Suprapubic skin (tissue), 4 donors: ENCODE measurements around the gene TCP10L. TPM values are rescaled to one million over a fixed set of nuclear protein-coding genes. Genes with fewer than 3 reads are reported as not detected.
A peak's percentile ranks its signal among the peaks of the same experiment; 100 is the strongest.
"Not testable (repeated sequence)": the region's sequence is repeated elsewhere in the genome, so short reads cannot be mapped to it uniquely, and the experiment has no call there.

Experiments used
- DNase-seq, 2 donors: peaks; one replicate each; pipeline ENCODE4 v3.0.0-alpha.2; 2019; ENCODE audit warnings: low spot score in 2 of 2
- H3K27ac ChIP-seq: fragments of 200-600 bp; sonication (generic); one replicate; pipeline ENCODE4 v1.5.1; 2019
- H3K27me3 ChIP-seq: fragments of 200-600 bp; sonication (generic); one replicate; pipeline ENCODE4 v1.5.1; 2019
- H3K36me3 ChIP-seq: fragments of 200-600 bp; sonication (generic); one replicate; pipeline ENCODE4 v1.5.1; 2019
- H3K4me1 ChIP-seq: fragments of 200-600 bp; sonication (generic); one replicate; pipeline ENCODE4 v1.5.1; 2019
- H3K4me3 ChIP-seq: fragments of 200-600 bp; sonication (generic); one replicate; pipeline ENCODE4 v1.5.1; 2019; ENCODE audit warnings: mild to moderate bottlenecking
- H3K9me3 ChIP-seq: fragments of 200-600 bp; sonication (generic); one replicate; pipeline ENCODE4 v1.5.1; 2019
- CTCF ChIP-seq, 2 donors: fragments of 200-600 bp in 1 of 2; fragments of 450-650 bp in 1 of 2; sonication (generic) in 1 of 2; IDR thresholded peaks; one replicate each; pipeline ENCODE4 v1.5.1; 2016 to 2019; ENCODE audit warnings: antibody characterized with exemption in 2 of 2, mild to moderate bottlenecking in 1 of 2, moderate library complexity in 1 of 2
- EP300 ChIP-seq: sonication (generic); formaldehyde crosslinking; IDR thresholded peaks from one replicate; pipeline ENCODE4 v1.6.1; 2017; ENCODE audit warnings: antibody characterized with exemption
- POLR2A ChIP-seq, 2 donors: fragments of 450-650 bp; IDR thresholded peaks; one replicate each; pipeline ENCODE4 v1.6.1; 2017; ENCODE audit warnings: antibody characterized with exemption in 2 of 2, mild to moderate bottlenecking in 2 of 2, moderate library complexity in 2 of 2
- POLR2AphosphoS5 ChIP-seq, 3 donors: sonication (generic); formaldehyde crosslinking; IDR thresholded peaks; one replicate each; pipeline ENCODE4 v1.6.1; 2017; ENCODE audit warnings: antibody characterized with exemption in 3 of 3
- WGBS: methylation state at CpG from one replicate; pipeline ENCODE4 v1.1.5; 2018; 5-methylcytosine and 5-hydroxymethylcytosine counted together
- total RNA-seq, 4 donors: library from RNA; depleted of rRNA; stranded (reverse); fragments of >200 nt; gene quantifications; one replicate each; pipeline ENCODE4 v1.1.0, GENCODE V29; 2016

TCP10L gene
- total RNA-seq, 4 donors from 2014 or later = 2.2 TPM; not detected in 3

- H3K4me1 ChIP-seq = no peaks in the 10 kb centered on the region
- H3K9me3 ChIP-seq = no peaks in the 10 kb centered on the region
- TF ChIP-seq POLR2A (IDR thresholded peaks at IDR 0.05) (no peak), EP300 (no peak), POLR2AphosphoS5 (IDR thresholded peaks at IDR 0.05) (no peak), CTCF (IDR thresholded peaks at IDR 0.05) (no peak)
- H3K4me3 ChIP-seq = no peak overlapping the region
- H3K27ac ChIP-seq = no peak overlapping the region
- no CpG with 5 or more reads among the region's 4 CpGs for WGBS
- H3K36me3 ChIP-seq = no peaks in the 10 kb centered on the region
- no peaks in the 10 kb centered on the region for H3K27me3 ChIP-seq
- DNase-seq = peak in 1 of 2 donors; percentile 4
Observed at GRCh38 chr21:32533053-32533452, 52.3 kb downstream of the TCP10L start.

- H3K9me3 ChIP-seq = no peaks in the 10 kb centered on the region
- H3K4me3 ChIP-seq = no peak overlapping the region
- H3K27ac ChIP-seq = no peak overlapping the region
- peak in 1 of 2 donors; percentile 21 for DNase-seq
- H3K36me3 ChIP-seq = no peaks in the 10 kb centered on the region
- no peaks in the 10 kb centered on the region for H3K27me3 ChIP-seq
- TF ChIP-seq EP300 (no peak), CTCF (IDR thresholded peaks at IDR 0.05) (no peak), POLR2AphosphoS5 (IDR thresholded peaks at IDR 0.05) (no peak), POLR2A (IDR thresholded peaks at IDR 0.05) (no peak)
- no peaks in the 10 kb centered on the region for H3K4me1 ChIP-seq
- 79% methylated on average over 6 of the region's 6 CpGs for WGBS
Observed at GRCh38 chr21:32532636-32533035, 52.7 kb downstream of the TCP10L start.

GRCh38 chr21:32531561-32531960 lies 53.8 kb downstream of the TCP10L start:
- H3K27ac ChIP-seq, H3K4me1 ChIP-seq, H3K9me3 ChIP-seq, H3K36me3 ChIP-seq, H3K4me3 ChIP-seq, H3K27me3 ChIP-seq: not testable (repeated sequence)
- DNase-seq = peak in 1 of 2 donors; percentile 21
- WGBS = 91% methylated on average over 3 of the region's 3 CpGs

- H3K4me3 ChIP-seq, H3K27ac ChIP-seq, H3K4me1 ChIP-seq, H3K9me3 ChIP-seq, H3K36me3 ChIP-seq, H3K27me3 ChIP-seq: not testable (repeated sequence)
- WGBS = 90% methylated on average over 7 of the region's 7 CpGs
- peak in 1 of 2 donors; percentile 49 for DNase-seq
Observed at GRCh38 chr21:32530809-32531208, 54.5 kb downstream of the TCP10L start.

- 77% methylated on average over 4 of the region's 4 CpGs for WGBS
Observed at GRCh38 chr21:32529679-32530078, 55.6 kb downstream of the TCP10L start.

GRCh38 chr21:32525282-32525681 lies 60.0 kb downstream of the TCP10L start:
- peaks cover 21% of the 10 kb centered on the region for H3K4me1 ChIP-seq

More at GRCh38 chr21:32529679-32530078, 55.6 kb downstream of the TCP10L start:
- H3K4me3 ChIP-seq = no peak overlapping the region
- H3K27ac ChIP-seq = no peak overlapping the region
- peak in 1 of 2 donors; percentile 38 for DNase-seq
- H3K4me1 ChIP-seq = no peaks in the 10 kb centered on the region
- H3K27me3 ChIP-seq = no peaks in the 10 kb centered on the region
- H3K9me3 ChIP-seq = no peaks in the 10 kb centered on the region
- no peaks in the 10 kb centered on the region for H3K36me3 ChIP-seq
- TF ChIP-seq POLR2A (IDR thresholded peaks at IDR 0.05) = no peak
- no peak for TF ChIP-seq EP300
- no peak for TF ChIP-seq POLR2AphosphoS5 (IDR thresholded peaks at IDR 0.05)
- no peak for TF ChIP-seq CTCF (IDR thresholded peaks at IDR 0.05)

More at GRCh38 chr21:32525282-32525681, 60.0 kb downstream of the TCP10L start:
- WGBS = 82% methylated on average over 4 of the region's 7 CpGs
- Histone ChIP-seq H3K9me3 (no peaks in the 10 kb centered on the region), H3K27ac (peak overlapping the region; percentile 19), H3K27me3 (no peaks in the 10 kb centered on the region), H3K4me3 (no peak overlapping the region), H3K36me3 (no peaks in the 10 kb centered on the region)
- no peak for DNase-seq
- TF ChIP-seq POLR2A (IDR thresholded peaks at IDR 0.05) (no peak), CTCF (IDR thresholded peaks at IDR 0.05) (no peak), POLR2AphosphoS5 (IDR thresholded peaks at IDR 0.05) (no peak), EP300 (no peak)
